ENCODE measurements around the gene ZNF358. TPM values are rescaled to one million over a fixed set of nuclear protein-coding genes. Genes with fewer than 3 reads are reported as not detected.

Gene ZNF358
- total RNA-seq, 1 donor from 2014 or later: 56.9 TPM

DNA sequence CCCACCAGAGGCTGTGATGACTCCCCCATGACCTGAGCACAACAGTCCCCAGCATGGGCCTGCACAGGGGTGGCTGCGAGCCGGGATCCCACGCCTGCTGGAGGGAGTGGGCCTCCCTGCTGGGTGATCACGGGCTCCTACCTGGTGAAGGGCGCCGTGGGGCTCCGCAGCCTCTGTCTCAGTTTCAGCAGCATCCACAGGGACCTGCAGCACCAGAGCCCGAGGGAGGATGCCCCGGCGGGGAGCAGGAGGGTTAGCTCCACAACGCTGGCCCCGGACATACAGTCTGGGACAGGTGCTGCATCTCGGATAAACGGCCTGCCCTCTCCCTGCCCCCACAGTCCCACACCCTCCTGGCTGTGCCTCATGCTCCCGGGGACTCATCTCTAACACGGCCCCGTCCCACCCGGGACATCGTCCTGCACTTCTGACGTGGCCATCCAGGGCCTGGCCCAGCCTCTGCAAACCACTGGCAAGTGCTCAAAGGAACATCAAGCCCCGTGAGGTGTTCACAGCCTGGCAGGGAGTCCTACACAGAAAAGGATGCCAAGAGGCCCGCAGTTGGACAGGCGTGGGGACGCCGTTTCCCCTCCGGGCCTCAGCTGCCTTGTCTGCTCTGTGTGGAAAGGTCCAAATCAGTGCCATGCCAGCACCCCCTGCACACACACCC lies 37.6 kb upstream of the ZNF358 start:
- Histone ChIP-seq H3K9me3 (no peaks in the 10 kb centered on the region), H3K27me3 (no peaks in the 10 kb centered on the region), H3K4me3 (no peak overlapping the region), H3K27ac (no peak overlapping the region), H3K4me1 (peaks cover 18% of the 10 kb centered on the region), H3K36me3 (no peaks in the 10 kb centered on the region)
- intact Hi-C loops (cut with DNase I): no loop called here
- TF ChIP-seq, protein P1, sequence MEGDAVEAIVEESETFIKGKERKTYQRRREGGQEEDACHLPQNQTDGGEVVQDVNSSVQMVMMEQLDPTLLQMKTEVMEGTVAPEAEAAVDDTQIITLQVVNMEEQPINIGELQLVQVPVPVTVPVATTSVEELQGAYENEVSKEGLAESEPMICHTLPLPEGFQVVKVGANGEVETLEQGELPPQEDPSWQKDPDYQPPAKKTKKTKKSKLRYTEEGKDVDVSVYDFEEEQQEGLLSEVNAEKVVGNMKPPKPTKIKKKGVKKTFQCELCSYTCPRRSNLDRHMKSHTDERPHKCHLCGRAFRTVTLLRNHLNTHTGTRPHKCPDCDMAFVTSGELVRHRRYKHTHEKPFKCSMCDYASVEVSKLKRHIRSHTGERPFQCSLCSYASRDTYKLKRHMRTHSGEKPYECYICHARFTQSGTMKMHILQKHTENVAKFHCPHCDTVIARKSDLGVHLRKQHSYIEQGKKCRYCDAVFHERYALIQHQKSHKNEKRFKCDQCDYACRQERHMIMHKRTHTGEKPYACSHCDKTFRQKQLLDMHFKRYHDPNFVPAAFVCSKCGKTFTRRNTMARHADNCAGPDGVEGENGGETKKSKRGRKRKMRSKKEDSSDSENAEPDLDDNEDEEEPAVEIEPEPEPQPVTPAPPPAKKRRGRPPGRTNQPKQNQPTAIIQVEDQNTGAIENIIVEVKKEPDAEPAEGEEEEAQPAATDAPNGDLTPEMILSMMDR (IDR thresholded peaks at IDR 0.05): no peak
- no peak for ATAC-seq
- DNase-seq: no peak

DNA sequence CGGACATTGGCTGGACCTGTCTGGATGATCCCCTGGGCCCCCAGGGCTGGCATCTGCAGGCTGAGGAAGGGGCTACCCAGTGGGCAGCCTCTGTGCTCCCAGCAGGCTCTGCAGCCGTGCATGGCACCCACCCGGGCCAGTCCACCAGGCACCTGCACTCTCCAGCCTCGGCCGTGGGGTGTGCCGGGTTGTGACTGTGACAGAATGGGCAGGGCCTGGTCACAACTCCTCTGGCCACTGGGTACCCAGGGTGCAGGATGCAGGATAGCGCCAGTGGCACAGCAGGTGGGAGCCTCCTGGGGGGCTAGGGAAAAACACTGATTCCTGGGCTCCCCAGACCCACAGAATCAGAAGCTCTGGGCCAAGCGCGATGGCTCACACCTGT lies 37.1 kb upstream of the ZNF358 start:
- DNase-seq: no peak
- intact Hi-C loops (cut with DNase I): no loop called here

DNA sequence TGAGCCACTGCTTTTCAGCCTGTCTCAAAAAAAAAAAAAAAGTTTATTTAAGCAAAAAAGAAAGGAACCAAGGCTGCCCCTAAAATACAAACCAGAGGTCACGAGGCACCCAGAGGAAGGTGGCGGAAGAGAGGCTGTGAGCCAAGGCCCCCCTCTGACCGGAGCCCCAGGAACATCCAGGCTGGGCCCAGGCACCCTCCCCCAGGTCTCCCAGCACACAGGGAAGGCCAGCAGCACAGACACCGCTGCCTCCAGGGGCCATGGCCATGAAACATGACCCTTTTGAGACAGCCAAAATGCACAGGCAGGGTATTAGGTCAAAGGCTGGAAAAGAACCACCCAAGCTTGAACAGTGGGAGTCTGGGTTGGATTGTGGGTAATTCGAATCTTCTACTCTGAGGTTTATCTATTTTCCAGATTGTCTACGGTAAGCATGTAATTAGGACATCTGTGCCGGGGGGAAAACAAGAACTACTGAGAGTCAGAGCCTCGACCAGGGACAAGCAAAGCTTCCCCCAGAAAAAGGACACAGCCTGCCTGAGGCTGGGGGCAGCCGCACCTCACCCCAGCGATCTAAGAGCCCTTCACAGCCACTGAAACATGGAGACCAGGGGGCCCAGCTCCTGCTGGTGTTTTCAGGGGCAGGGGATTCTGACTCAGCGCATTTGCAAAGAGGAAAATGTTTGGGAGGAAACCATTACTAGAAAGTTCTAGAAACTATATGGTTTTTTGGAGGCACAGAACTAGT lies 35.5 kb upstream of the ZNF358 start:
- H3K36me3 ChIP-seq: no peaks in the 10 kb centered on the region
- no peaks in the 10 kb centered on the region for H3K9me3 ChIP-seq
- H3K4me3 ChIP-seq: no peak overlapping the region
- TF ChIP-seq, protein P1 (IDR thresholded peaks at IDR 0.05): no peak
- intact Hi-C loops (cut with DNase I): no loop called here
- H3K27ac ChIP-seq: peak overlapping the region; percentile 58
- DNase-seq: no peak
- H3K4me1 ChIP-seq: peaks cover 21% of the 10 kb centered on the region
- no peak for ATAC-seq
- H3K27me3 ChIP-seq: no peaks in the 10 kb centered on the region

More for the DNA sequence above, 37.1 kb upstream of the ZNF358 start:
- Histone ChIP-seq H3K4me3 (no peak overlapping the region), H3K36me3 (no peaks in the 10 kb centered on the region), H3K9me3 (no peaks in the 10 kb centered on the region), H3K27ac (no peak overlapping the region), H3K4me1 (peaks cover 21% of the 10 kb centered on the region), H3K27me3 (no peaks in the 10 kb centered on the region)
- TF ChIP-seq, protein P1 (IDR thresholded peaks at IDR 0.05): no peak
- no peak for ATAC-seq

DNA sequence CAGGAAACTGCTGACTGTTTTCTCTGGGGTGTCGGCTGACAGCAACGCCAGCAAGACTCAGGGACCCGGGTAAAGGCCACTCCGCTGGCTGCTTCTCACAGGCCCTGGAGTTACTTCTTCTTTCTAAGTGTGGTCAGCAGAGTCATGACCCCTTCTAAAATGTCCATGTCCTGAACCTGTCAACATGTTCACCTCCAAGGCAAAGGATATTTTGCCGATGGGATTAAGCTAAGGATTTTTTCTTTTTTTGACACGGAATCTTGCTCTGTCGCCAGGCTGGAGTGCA lies 35.0 kb upstream of the ZNF358 start:
- TF ChIP-seq, protein P1 (IDR thresholded peaks at IDR 0.05): no peak
- intact Hi-C loops (cut with DNase I): no loop called here
- ATAC-seq (peak; percentile 54), DNase-seq (no peak)
- Histone ChIP-seq H3K9me3 (no peaks in the 10 kb centered on the region), H3K27me3 (no peaks in the 10 kb centered on the region), H3K27ac (peak overlapping the region; percentile 58), H3K36me3 (no peaks in the 10 kb centered on the region), H3K4me1 (peaks cover 21% of the 10 kb centered on the region), H3K4me3 (no peak overlapping the region)

DNA sequence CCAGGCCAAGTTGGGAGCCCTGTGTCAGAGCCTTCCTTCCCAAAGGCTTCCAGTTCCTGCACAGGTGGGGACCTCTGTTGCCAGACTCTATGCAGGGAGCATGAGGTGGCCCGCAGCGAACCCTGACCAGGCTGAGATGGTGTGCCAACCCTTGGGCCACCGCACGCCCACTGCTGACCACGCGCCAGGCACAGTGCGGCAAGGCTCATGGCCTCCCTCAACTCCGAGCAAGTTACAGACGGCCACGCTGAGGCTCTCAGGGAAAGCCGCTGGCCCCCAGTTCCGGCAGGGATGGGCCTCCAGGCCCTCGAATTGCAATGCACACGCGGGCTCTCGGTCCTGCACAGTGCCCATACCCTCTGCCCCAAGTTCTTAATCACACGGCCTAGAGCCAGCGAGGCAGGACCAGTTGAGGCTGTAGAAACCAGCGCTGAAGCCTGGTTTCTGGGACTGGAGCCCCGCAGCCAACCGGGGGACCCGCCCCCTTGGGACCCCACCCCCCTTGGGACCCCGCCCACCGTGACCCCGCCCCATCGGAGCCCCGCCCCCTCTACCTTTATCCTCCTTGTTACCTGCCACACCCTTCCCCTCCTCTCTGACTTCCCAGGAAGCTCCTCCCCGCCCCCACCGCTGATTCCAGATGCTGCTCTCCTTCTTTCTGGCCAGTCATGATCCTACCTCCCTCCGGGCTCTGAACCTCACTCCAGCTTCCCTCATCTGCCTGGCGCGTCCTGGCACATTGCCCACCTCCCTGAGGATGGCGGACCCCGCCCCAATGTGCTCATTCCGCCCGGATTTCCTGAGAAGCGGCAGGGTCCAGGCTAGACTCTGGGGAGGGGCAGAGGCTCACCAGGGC lies 33.1 kb upstream of the ZNF358 start:
- Histone ChIP-seq H3K4me1 (peaks cover 21% of the 10 kb centered on the region), H3K27me3 (no peaks in the 10 kb centered on the region), H3K27ac (peak overlapping the region; percentile 55), H3K9me3 (no peaks in the 10 kb centered on the region), H3K36me3 (no peaks in the 10 kb centered on the region), H3K4me3 (no peak overlapping the region)
- TF ChIP-seq, protein P1 (IDR thresholded peaks at IDR 0.05): no peak
- ATAC-seq (peak; percentile 49), DNase-seq (no peak)
- intact Hi-C loops (cut with DNase I): no loop called here
